Fibroblast of lung (primary cell): ENCODE results near the gene ITGA5. TPM values are rescaled to one million over a fixed set of nuclear protein-coding genes. Genes with fewer than 3 reads are reported as not detected.

ENCODE experiments used
- DNase-seq, 2 donors: peaks; one replicate each; pipeline versions ENCODE4 v3.0.0 to v3.0.0-alpha.2; 2010; ENCODE audit warnings: low read depth in 2 of 2
- H2AFZ ChIP-seq: 2 replicates; pipeline ENCODE4 v1.5.1; 2012; ENCODE audit warnings: low read length, control low read depth, inconsistent platforms
- H3K27ac ChIP-seq: 2 replicates; pipeline ENCODE4 v1.5.1; 2011; ENCODE audit warnings: low read length, control low read depth; ENCODE audit not compliant: insufficient read depth
- H3K27me3 ChIP-seq: 2 replicates; pipeline ENCODE4 v1.5.1; 2011; ENCODE audit warnings: mild to moderate bottlenecking, low read length; ENCODE audit not compliant: control insufficient read depth, insufficient read depth
- H3K36me3 ChIP-seq: 2 replicates; pipeline ENCODE4 v1.5.1; 2011; ENCODE audit warnings: low read length; ENCODE audit not compliant: control insufficient read depth, insufficient read depth
- H3K4me1 ChIP-seq: 2 replicates; pipeline ENCODE4 v1.5.1; 2011; ENCODE audit warnings: low read length; ENCODE audit not compliant: control insufficient read depth, insufficient read depth; ENCODE audit errors: extremely low read depth
- H3K4me2 ChIP-seq: 2 replicates; pipeline ENCODE4 v1.5.1; 2011; ENCODE audit warnings: low read length, control low read depth; ENCODE audit not compliant: insufficient read depth; ENCODE audit errors: extremely low read depth
- H3K4me3 ChIP-seq, 4 experiments: fragments of 200-600 bp in 1 of 4; sonication (generic) in 1 of 4; replicated peaks in 1 of 4; 2 replicates each; pipeline ENCODE4 v1.5.1; 2011 to 2016; ENCODE audit warnings: low read length in 4 of 4, low read depth in 3 of 4, mild to moderate bottlenecking in 3 of 4, control low read depth in 2 of 4, inconsistent platforms in 1 of 4, mixed read lengths in 1 of 4; ENCODE audit not compliant: insufficient read depth in 1 of 4; ENCODE audit errors: control extremely low read depth in 1 of 4
- H3K79me2 ChIP-seq: 2 replicates; pipeline ENCODE4 v1.5.1; 2012; ENCODE audit warnings: mild to moderate bottlenecking, low read length, inconsistent platforms; ENCODE audit not compliant: control insufficient read depth, insufficient read depth
- H3K9ac ChIP-seq: 2 replicates; pipeline ENCODE4 v1.5.1; 2011; ENCODE audit warnings: mild to moderate bottlenecking, low read length, control low read depth; ENCODE audit not compliant: insufficient read depth
- H3K9me3 ChIP-seq: 2 replicates; pipeline ENCODE4 v1.5.1; 2012; ENCODE audit warnings: low read depth, low read length; ENCODE audit not compliant: control insufficient read depth, insufficient read depth
- H4K20me1 ChIP-seq: 2 replicates; pipeline ENCODE4 v1.5.1; 2011; ENCODE audit warnings: low read length; ENCODE audit not compliant: control insufficient read depth, insufficient read depth; ENCODE audit errors: extremely low read depth
- EZH2 ChIP-seq: IDR thresholded peaks from 2 replicates; pipeline ENCODE4 v1.5.1; 2012; ENCODE audit warnings: low read length, control low read depth, mild to moderate bottlenecking; ENCODE audit errors: missing control alignments
- polyA plus RNA-seq, 2 donors: library from polyadenylated mRNA; depleted of rRNA in 1 of 2; stranded (reverse) in 1 of 2; unstranded in 1 of 2; fragments of >200 nt; gene quantifications; 2 replicates each; pipeline ENCODE4 v1.2.1, GENCODE V29; 2011 to 2012; ENCODE audit warnings: missing spikeins in 1 of 2
- total RNA-seq: library from RNA; depleted of rRNA; stranded (reverse); fragments of >200 nt; gene quantifications from 2 replicates; pipeline ENCODE4 v1.2.1, GENCODE V29; 2014
- TF ChIP-seq, protein P1 (sequence below), 2 donors: IDR thresholded peaks in 1 of 2; conservative IDR thresholded peaks in 1 of 2; 1 replicate in 1 of 2; 2 replicates in 1 of 2; pipeline ENCODE4 v1.5.1; 2011 to 2012; ENCODE audit warnings: low read length in 2 of 2, control low read depth in 1 of 2, inconsistent platforms in 1 of 2, low read depth in 1 of 2, mild to moderate bottlenecking in 1 of 2

ITGA5 gene
- total and polyA plus RNA-seq, 2 donors (not counting 1 experiment from before 2014, with no cell fraction given): 199 to 232 TPM

DNA sequence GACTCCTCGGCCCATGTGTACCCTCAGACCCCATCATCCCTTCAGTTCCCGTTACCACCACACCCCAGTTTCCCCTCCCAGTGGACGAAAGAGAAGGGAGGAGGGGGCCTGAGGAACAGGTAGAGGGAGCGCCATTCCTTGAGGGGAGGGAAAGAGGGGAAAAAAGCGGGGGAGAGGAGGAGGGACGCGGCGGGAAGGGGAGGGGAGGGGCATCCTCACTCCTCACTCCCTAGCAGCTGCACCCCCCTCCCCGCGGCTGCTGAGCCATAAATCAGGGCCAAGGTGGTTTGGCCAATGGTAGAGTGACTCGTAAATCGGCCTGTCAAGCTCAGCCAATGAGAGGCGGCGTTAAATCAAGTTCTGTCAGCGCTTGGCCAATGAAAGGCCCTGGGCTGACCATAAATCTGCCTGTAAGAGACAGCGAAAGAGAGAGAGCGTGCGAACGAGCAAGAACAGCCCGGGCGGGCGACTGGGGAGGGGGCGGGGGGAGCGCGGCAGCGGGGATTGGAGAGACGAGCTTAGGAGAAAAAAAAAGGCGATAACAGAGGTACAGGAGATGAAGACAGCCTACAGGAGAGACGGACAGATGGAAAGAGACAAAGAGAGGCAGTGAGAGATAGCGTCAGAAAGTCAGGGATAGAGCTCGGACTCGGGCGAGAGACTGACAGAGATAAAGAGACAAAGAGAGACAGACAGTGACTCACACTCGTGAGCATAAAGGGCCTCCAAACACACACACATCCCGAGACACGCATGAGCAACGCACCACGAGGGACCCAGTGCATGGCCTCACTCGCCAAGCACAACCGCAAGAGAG lies 59.9 kb downstream of the ITGA5 start:
- TF ChIP-seq, protein P1, sequence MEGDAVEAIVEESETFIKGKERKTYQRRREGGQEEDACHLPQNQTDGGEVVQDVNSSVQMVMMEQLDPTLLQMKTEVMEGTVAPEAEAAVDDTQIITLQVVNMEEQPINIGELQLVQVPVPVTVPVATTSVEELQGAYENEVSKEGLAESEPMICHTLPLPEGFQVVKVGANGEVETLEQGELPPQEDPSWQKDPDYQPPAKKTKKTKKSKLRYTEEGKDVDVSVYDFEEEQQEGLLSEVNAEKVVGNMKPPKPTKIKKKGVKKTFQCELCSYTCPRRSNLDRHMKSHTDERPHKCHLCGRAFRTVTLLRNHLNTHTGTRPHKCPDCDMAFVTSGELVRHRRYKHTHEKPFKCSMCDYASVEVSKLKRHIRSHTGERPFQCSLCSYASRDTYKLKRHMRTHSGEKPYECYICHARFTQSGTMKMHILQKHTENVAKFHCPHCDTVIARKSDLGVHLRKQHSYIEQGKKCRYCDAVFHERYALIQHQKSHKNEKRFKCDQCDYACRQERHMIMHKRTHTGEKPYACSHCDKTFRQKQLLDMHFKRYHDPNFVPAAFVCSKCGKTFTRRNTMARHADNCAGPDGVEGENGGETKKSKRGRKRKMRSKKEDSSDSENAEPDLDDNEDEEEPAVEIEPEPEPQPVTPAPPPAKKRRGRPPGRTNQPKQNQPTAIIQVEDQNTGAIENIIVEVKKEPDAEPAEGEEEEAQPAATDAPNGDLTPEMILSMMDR (conservative IDR thresholded peaks at IDR 0.05 in 1 of 2, IDR thresholded peaks at IDR 0.05 in 1 of 2; ENCODE audit: low read depth in 1 of 2, low read length in 2 of 2): no peak
- no peak for TF ChIP-seq EZH2
- DNase-seq: peak; percentile 100

DNA sequence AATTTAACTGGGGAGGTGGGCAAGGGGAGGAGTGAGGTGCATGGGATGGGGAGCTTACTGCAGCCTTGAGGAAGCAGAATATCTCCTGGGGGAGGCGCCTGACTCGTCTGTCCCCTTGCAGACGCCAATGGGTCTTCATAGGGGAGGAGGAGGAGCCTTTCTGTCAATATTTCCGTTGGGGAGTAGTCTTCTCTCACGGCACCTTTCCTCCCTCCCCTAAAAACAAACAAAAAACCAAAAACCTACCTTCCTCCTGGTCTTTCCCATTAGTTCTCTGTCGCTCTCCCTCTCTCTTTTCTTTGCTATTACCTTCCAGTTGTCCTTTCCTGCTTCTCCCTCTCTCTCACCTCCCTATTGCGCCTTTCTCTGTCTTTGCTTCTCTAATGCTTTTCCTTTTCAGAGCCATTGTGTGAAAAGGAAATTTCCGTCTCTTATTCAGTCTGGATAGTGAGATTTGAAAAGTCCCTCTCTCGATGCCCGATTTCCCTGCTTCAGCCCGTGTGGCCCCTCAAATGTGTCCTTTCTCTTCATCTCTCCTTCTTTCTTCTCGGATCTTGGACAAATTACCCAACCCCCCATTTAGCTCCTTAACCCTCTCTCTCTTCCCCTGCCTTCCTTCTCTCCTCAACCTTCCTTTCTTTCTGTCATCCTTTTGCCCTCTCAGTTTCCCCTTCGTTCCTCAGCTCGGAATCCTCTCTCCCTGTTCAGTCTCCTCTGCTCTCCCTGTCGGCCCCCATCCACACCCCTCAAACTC lies 60.7 kb downstream of the ITGA5 start:
- DNase-seq: peak in 1 of 2 donors; percentile 49
- H3K4me2 ChIP-seq: peak overlapping the region; percentile 99
- no peaks in the 10 kb centered on the region for H4K20me1 ChIP-seq
- H3K27me3 ChIP-seq: no peaks in the 10 kb centered on the region
- peak overlapping the region; percentile 82 for H2AFZ ChIP-seq
- peaks cover 19% of the 10 kb centered on the region for H3K4me1 ChIP-seq
- no peaks in the 10 kb centered on the region for H3K79me2 ChIP-seq
- H3K36me3 ChIP-seq: no peaks in the 10 kb centered on the region
- peak overlapping the region; percentile 54 to 68 (median 66) for H3K4me3 ChIP-seq
- H3K9me3 ChIP-seq: no peaks in the 10 kb centered on the region
- TF ChIP-seq, protein P1 (conservative IDR thresholded peaks at IDR 0.05 in 1 of 2, IDR thresholded peaks at IDR 0.05 in 1 of 2; ENCODE audit: low read depth in 1 of 2, low read length in 2 of 2): no peak
- TF ChIP-seq EZH2: no peak
- H3K27ac ChIP-seq: peak overlapping the region; percentile 91
- H3K9ac ChIP-seq: peak overlapping the region; percentile 82

More for the DNA sequence above, 59.9 kb downstream of the ITGA5 start:
- Histone ChIP-seq H3K79me2 (no peaks in the 10 kb centered on the region), H3K4me2 (peak overlapping the region; percentile 99), H3K27ac (peak overlapping the region; percentile 91), H3K9me3 (no peaks in the 10 kb centered on the region), H3K4me1 (peaks cover 15% of the 10 kb centered on the region), H4K20me1 (no peaks in the 10 kb centered on the region), H3K36me3 (no peaks in the 10 kb centered on the region), H3K9ac (peak overlapping the region; percentile 82), H3K27me3 (no peaks in the 10 kb centered on the region), H3K4me3 (peak overlapping the region; percentile 54 to 68 (median 66)), H2AFZ (peak overlapping the region; percentile 82)

DNA sequence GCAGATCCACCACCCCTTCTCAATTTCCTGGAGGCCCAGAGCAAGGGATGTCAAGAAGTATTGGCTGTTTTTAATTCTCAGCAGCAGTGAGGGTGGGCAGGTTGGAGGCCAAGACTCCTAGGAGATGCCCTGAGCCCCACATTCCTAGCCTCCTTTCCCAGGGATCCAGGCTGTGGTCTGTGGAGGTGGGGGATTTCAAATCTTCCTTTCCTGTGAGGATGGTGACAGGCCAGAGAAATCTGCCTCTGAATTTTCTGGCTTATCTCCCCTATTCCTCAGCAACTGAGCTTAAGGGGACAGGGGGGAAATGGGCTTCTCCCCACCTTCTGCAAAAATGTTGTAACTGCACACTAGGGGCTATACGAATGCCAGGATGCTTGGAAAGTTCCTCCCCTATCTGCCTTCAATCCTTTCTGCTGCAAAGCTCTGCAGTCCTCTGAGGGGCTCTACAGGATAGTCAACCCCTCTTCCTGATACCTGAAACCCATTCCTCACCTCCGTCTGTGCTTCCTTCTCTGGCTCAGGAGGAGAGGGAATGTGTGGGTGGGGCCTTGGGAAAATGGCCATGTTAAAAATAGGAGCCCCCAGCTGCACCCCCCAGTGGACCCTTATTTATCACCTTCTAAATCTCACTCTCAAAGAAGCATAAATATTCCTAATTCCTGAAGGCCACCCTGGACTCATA lies 61.4 kb downstream of the ITGA5 start:
- H3K9ac ChIP-seq: no peak overlapping the region
- H3K27ac ChIP-seq: no peak overlapping the region
- DNase-seq: no peak
- H3K4me1 ChIP-seq: peaks cover 23% of the 10 kb centered on the region
- H2AFZ ChIP-seq: no peak overlapping the region
- peak overlapping the region in 1 of 4 experiments; percentile 54 for H3K4me3 ChIP-seq
- no peaks in the 10 kb centered on the region for H3K79me2 ChIP-seq
- no peaks in the 10 kb centered on the region for H3K36me3 ChIP-seq
- H4K20me1 ChIP-seq: no peaks in the 10 kb centered on the region
- H3K27me3 ChIP-seq: no peaks in the 10 kb centered on the region
- H3K9me3 ChIP-seq: no peaks in the 10 kb centered on the region
- TF ChIP-seq, protein P1 (conservative IDR thresholded peaks at IDR 0.05 in 1 of 2, IDR thresholded peaks at IDR 0.05 in 1 of 2; ENCODE audit: low read depth in 1 of 2, low read length in 2 of 2): no peak
- no peak for TF ChIP-seq EZH2
- peak overlapping the region; percentile 99 for H3K4me2 ChIP-seq
